ENCODE results near the gene SMOC2.

The SMOC2 gene

GRCh38 chr6:168440520-168441433, at the start of gene SMOC2:
TSS of gene SMOC2 (plus strand) at chr6:168441184. CDS start at chr6:168441371, 187 bp downstream.
- Mint-ChIP-seq H3K27me3 (ENCODE audit: low read depth) (peaks cover 51% of the 10 kb centered on the region), H3K9me3 (no peaks in the 10 kb centered on the region), H3K36me3 (ENCODE audit: low read depth) (peaks cover 2% of the 10 kb centered on the region), H3K4me3 (no peak within 1 kb of the TSS), H3K27ac (no peak within 1 kb of the TSS), H3K4me1 (ENCODE audit: low read depth) (no peaks in the 10 kb centered on the region)
- DNase-seq (ENCODE audit: low spot score), result no peak

GRCh38 chr6:168393126-168393870, 47.7 kb upstream of the SMOC2 start:
- no peaks in the 10 kb centered on the region for H3K4me1 Mint-ChIP-seq (ENCODE audit: low read depth)
- no peak for DNase-seq (ENCODE audit: low spot score)
- no peaks in the 10 kb centered on the region for H3K36me3 Mint-ChIP-seq (ENCODE audit: low read depth)
- no peak overlapping the region for H3K27ac Mint-ChIP-seq
- H3K4me3 Mint-ChIP-seq, result no peak overlapping the region
- no peaks in the 10 kb centered on the region for H3K27me3 Mint-ChIP-seq (ENCODE audit: low read depth)
- H3K9me3 Mint-ChIP-seq, result no peaks in the 10 kb centered on the region

- no peak for DNase-seq (ENCODE audit: low spot score)
- H3K4me3 Mint-ChIP-seq, result no peak overlapping the region
- no peaks in the 10 kb centered on the region for H3K4me1 Mint-ChIP-seq (ENCODE audit: low read depth)
- no peaks in the 10 kb centered on the region for H3K9me3 Mint-ChIP-seq
- H3K27ac Mint-ChIP-seq, result no peak overlapping the region
- no peaks in the 10 kb centered on the region for H3K36me3 Mint-ChIP-seq (ENCODE audit: low read depth)
- H3K27me3 Mint-ChIP-seq (ENCODE audit: low read depth), result no peaks in the 10 kb centered on the region
Observed at GRCh38 chr6:168394606-168395005, 46.4 kb upstream of the SMOC2 start.

- H3K4me3 Mint-ChIP-seq, result no peak overlapping the region
- no peak overlapping the region for H3K27ac Mint-ChIP-seq
- no peaks in the 10 kb centered on the region for H3K36me3 Mint-ChIP-seq (ENCODE audit: low read depth)
Observed at GRCh38 chr6:168395983-168396382, 45.0 kb upstream of the SMOC2 start.

GRCh38 chr6:168396561-168396960, 44.4 kb upstream of the SMOC2 start:
- Mint-ChIP-seq H3K36me3 (ENCODE audit: low read depth) (no peaks in the 10 kb centered on the region), H3K4me3 (no peak overlapping the region), H3K27ac (no peak overlapping the region), H3K27me3 (ENCODE audit: low read depth) (no peaks in the 10 kb centered on the region), H3K9me3 (no peaks in the 10 kb centered on the region), H3K4me1 (ENCODE audit: low read depth) (no peaks in the 10 kb centered on the region)
- DNase-seq (ENCODE audit: low spot score), result no peak

More at GRCh38 chr6:168395983-168396382, 45.0 kb upstream of the SMOC2 start:
- Mint-ChIP-seq H3K4me1 (ENCODE audit: low read depth) (no peaks in the 10 kb centered on the region), H3K9me3 (no peaks in the 10 kb centered on the region), H3K27me3 (ENCODE audit: low read depth) (no peaks in the 10 kb centered on the region)
- DNase-seq (ENCODE audit: low spot score), result no peak

- no peaks in the 10 kb centered on the region for H3K4me1 Mint-ChIP-seq (ENCODE audit: low read depth)
- no peaks in the 10 kb centered on the region for H3K36me3 Mint-ChIP-seq (ENCODE audit: low read depth)
- no peak overlapping the region for H3K27ac Mint-ChIP-seq
- H3K4me3 Mint-ChIP-seq, result no peak overlapping the region
- H3K9me3 Mint-ChIP-seq, result no peaks in the 10 kb centered on the region
- H3K27me3 Mint-ChIP-seq (ENCODE audit: low read depth), result no peaks in the 10 kb centered on the region
- no peak for DNase-seq (ENCODE audit: low spot score)
Observed at GRCh38 chr6:168397012-168397411, 44.0 kb upstream of the SMOC2 start.

GRCh38 chr6:168400037-168400436, 40.9 kb upstream of the SMOC2 start:
- Mint-ChIP-seq H3K4me1 (ENCODE audit: low read depth) (no peaks in the 10 kb centered on the region), H3K27ac (no peak overlapping the region), H3K27me3 (ENCODE audit: low read depth) (no peaks in the 10 kb centered on the region), H3K4me3 (no peak overlapping the region), H3K9me3 (no peaks in the 10 kb centered on the region), H3K36me3 (ENCODE audit: low read depth) (no peaks in the 10 kb centered on the region)
- DNase-seq (ENCODE audit: low spot score), result no peak

- Mint-ChIP-seq H3K36me3 (ENCODE audit: low read depth) (no peaks in the 10 kb centered on the region), H3K9me3 (no peaks in the 10 kb centered on the region), H3K4me1 (ENCODE audit: low read depth) (no peaks in the 10 kb centered on the region), H3K4me3 (no peak overlapping the region), H3K27me3 (ENCODE audit: low read depth) (no peaks in the 10 kb centered on the region), H3K27ac (no peak overlapping the region)
- no peak for DNase-seq (ENCODE audit: low spot score)
Observed at GRCh38 chr6:168403370-168404005, 37.5 kb upstream of the SMOC2 start.

- no peak overlapping the region for H3K4me3 Mint-ChIP-seq
- no peaks in the 10 kb centered on the region for H3K36me3 Mint-ChIP-seq (ENCODE audit: low read depth)
- no peak overlapping the region for H3K27ac Mint-ChIP-seq
- H3K4me1 Mint-ChIP-seq (ENCODE audit: low read depth), result no peaks in the 10 kb centered on the region
- H3K9me3 Mint-ChIP-seq, result no peaks in the 10 kb centered on the region
- no peak for DNase-seq (ENCODE audit: low spot score)
- H3K27me3 Mint-ChIP-seq (ENCODE audit: low read depth), result no peaks in the 10 kb centered on the region
Observed at GRCh38 chr6:168404560-168404959, 36.4 kb upstream of the SMOC2 start.

GRCh38 chr6:168407842-168408241, 33.1 kb upstream of the SMOC2 start:
- no peak for DNase-seq (ENCODE audit: low spot score)
- H3K27me3 Mint-ChIP-seq (ENCODE audit: low read depth), result no peaks in the 10 kb centered on the region
- no peak overlapping the region for H3K4me3 Mint-ChIP-seq
- no peaks in the 10 kb centered on the region for H3K36me3 Mint-ChIP-seq (ENCODE audit: low read depth)
- H3K4me1 Mint-ChIP-seq (ENCODE audit: low read depth), result no peaks in the 10 kb centered on the region
- no peaks in the 10 kb centered on the region for H3K9me3 Mint-ChIP-seq
- H3K27ac Mint-ChIP-seq, result no peak overlapping the region

GRCh38 chr6:168408504-168409136, 32.4 kb upstream of the SMOC2 start:
- no peaks in the 10 kb centered on the region for H3K9me3 Mint-ChIP-seq

GRCh38 chr6:168410035-168410434, 30.9 kb upstream of the SMOC2 start:
- Mint-ChIP-seq H3K27me3 (ENCODE audit: low read depth) (no peaks in the 10 kb centered on the region), H3K4me1 (ENCODE audit: low read depth) (no peaks in the 10 kb centered on the region), H3K9me3 (no peaks in the 10 kb centered on the region), H3K4me3 (no peak overlapping the region), H3K27ac (no peak overlapping the region), H3K36me3 (ENCODE audit: low read depth) (no peaks in the 10 kb centered on the region)
- DNase-seq (ENCODE audit: low spot score), result no peak

More at GRCh38 chr6:168408504-168409136, 32.4 kb upstream of the SMOC2 start:
- Mint-ChIP-seq H3K4me3 (no peak overlapping the region), H3K4me1 (ENCODE audit: low read depth) (no peaks in the 10 kb centered on the region), H3K36me3 (ENCODE audit: low read depth) (no peaks in the 10 kb centered on the region), H3K27me3 (ENCODE audit: low read depth) (no peaks in the 10 kb centered on the region), H3K27ac (no peak overlapping the region)
- DNase-seq (ENCODE audit: low spot score), result no peak

- Mint-ChIP-seq H3K4me3 (no peak overlapping the region), H3K27me3 (ENCODE audit: low read depth) (no peaks in the 10 kb centered on the region), H3K4me1 (ENCODE audit: low read depth) (no peaks in the 10 kb centered on the region), H3K27ac (no peak overlapping the region), H3K36me3 (ENCODE audit: low read depth) (no peaks in the 10 kb centered on the region), H3K9me3 (no peaks in the 10 kb centered on the region)
- DNase-seq (ENCODE audit: low spot score), result no peak
Observed at GRCh38 chr6:168410554-168411011, 30.4 kb upstream of the SMOC2 start.
